HG03066 (cell line): ENCODE data around the gene TTC31.

Experiments used
- ATAC-seq: cut with Tn5 transposase; IDR thresholded peaks from one replicate; pipeline ENCODE4 v1.9.1; 2021; ENCODE audit warnings: low read depth; ENCODE audit not compliant: unreplicated experiment

The TTC31 gene

DNA sequence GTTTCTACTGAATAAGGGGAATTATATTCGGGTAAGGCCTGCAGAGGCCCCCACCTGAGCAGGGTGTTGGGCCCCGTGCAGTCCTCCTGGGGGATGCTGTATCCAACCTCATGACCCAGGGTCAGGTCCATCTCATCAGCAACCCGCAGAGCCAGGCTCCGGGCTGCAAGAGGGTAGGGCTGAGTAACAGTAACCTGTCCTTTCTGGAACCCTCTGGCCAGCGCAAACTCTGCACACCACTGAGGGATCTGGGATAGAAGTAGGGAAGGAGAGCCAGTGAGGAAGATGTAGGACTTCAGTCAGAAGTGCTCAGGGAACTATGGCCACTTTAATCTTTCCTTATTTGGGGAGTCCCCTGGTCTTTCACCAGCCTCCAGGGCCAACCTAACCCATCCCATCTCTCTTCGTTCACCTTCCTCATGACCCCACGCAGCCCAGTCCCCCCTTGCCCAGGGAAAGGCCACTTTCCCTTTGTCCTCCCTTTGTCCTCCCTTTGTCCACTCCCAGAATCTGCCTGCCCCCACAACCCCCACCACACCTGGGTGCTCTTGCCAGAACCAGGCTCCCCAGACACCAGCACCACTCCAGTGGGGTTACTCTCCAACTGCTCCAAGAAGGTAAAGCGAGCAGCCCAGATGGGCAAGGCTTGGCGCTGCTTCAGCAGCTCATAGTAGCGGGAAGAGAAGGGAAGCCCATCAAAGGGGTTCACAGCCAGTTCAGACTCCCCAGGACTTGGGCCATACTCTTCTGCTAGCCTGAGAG is 42.3 kb downstream of the TTC31 start:
- ATAC-seq: no peak

DNA sequence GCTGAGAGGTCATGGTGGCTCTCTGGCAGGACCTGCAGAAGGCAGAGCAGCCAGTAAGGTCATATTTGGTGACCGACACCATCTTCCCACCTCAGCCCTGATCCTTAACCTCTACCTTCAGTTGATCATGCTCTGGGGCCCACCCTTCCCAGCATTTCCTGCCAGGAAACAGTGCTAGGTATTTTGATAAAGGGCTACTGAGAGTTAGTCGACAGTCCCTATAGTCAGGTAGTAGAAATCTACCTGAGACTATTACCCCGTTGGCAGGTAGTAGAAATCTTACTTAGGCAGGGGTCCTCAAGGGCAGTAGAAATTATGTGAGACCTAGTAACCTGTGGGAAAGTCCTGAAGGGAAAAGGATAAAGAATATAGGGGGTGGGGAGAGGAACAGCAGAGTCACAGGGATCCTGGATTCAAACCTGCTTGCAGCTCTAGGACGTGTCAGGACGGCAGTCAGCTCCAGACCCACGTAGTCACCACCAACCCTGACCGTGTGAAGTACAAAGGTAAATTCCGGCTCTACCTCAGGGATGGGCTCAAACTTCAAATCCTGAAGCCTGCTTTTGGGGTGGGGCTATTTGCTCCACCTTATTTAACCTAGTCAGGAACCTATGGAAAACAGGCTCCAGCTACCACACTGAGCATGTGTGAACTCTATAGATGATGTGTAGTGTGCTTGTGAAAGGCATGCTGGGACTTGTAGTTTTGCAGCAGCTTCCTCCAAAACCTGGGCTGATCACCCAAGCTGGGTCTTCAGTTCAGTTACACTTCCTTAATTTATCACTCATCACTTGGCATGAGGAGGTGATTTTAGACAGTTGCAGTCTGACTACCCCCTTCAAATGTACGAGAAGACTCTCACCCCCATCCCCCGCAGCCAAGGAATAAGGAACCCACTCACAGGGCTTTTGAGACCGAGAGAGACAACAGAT is 43.1 kb downstream of the TTC31 start, which contains the start of gene DQX1:
Gene DQX1, minus strand, starts transcription at position 515 of the 932 bp plus-strand sequence. Its CDS starts 502 bp downstream, at position 13.
- ATAC-seq: no peak

DNA sequence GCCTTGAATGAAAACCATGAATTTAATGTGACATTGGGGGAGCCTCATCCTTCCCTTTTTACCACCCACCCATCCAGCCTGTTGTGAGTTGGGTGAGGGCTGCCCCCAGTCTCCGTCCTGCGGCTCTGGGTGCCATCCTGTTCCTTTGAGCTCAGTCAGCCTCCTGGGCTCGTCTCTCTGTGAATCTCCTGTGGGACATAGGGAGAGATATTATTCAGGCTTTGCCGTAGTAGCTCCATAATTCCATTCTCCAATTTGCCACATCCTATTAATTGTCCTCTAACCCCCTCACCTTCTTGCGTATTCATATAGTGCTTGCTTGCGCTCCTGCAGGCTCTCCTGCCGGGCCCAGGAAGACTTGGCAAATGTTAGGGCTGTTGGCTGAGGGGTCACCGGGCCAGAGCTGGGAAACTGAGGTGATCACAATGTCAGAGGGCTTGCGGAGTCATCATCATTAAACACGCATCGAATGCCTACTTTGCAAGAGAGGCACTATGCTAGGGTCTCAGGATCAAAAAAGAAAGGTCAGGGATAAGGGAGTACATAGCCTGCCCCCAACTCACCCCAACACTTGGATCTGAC is 43.9 kb downstream of the TTC31 start:
- ATAC-seq: no peak

DNA sequence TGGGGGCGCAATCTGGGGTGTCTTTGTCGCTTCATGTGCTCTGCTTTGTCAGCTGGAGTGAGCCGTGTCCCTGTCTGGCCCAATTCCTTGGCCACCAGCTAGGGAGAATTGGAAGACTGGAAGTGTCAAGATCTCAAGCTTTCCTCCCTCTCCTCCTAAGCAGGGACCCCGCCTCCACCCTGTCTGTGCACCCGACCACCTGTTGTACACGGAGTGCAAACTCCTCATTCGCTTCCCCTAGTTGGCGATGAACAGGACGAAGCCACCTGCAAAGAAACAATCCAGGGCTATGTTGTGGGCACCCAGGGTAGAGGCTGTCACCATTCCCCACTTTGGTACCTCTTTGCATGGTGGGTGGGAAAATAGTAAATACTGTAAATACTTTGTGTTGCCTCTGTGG is 44.9 kb downstream of the TTC31 start:
- ATAC-seq: no peak

GRCh38 chr2:74528600-74529356 is 45.9 kb downstream of the TTC31 start:
- ATAC-seq: peak; percentile 3

DNA sequence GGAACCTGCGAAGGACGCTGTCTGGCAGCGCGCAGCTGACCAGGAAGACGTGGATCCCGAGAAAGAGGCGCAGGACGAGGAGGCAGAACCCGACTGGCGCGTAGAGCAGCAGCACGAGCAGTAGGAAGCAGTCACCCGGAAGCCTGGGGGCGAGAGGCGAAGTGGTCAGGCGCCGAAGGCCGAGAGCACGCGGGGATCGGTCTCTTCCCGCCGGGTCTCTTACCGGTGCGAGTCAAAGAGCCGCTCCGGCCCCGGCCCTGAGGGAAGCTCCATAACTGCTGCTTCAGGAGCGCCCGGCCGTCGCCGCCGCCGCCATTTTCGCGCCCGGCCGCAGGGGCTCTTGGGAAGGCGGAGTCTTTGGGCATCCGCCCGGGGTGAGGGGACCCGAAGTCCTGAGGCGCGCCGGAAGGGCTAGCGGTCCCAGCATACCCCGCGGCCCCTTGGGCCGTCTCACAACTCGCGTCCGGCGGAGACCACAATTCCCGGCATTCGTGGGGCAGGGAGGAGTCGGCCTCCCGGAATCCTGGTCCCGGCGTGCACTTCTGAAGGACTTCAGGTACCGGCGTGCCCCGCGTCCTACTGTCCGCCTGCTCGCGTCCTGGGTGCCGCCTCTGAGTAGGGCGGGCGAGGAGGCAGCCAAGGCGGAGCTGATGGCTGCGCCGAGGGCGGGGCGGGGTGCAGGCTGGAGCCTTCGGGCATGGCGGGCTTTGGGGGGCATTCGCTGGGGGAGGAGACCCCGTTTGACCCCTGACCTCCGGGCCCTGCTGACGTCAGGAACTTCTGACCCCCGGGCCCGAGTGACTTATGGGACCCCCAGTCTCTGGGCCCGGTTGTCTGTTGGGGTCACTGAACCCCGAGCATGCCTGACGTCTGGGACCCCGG is 46.7 kb downstream of the TTC31 start, which contains the start of the genes AUP1 and HTRA2:
Gene AUP1, minus strand, starts transcription at position 350 of the 882 bp plus-strand sequence. Its CDS starts 77 bp downstream, at position 273.
Gene HTRA2, plus strand, starts transcription at position 577 of the 882 bp plus-strand sequence. Its CDS starts 74 bp downstream, at position 651.
- peak; percentile 82 for ATAC-seq

- ATAC-seq: peak; percentile 23
These were observed 47.6 kb downstream of the TTC31 start for GRCh38 chr2:74530239-74531187.

GRCh38 chr2:74531666-74532065 is 48.8 kb downstream of the TTC31 start:
- ATAC-seq: no peak

DNA sequence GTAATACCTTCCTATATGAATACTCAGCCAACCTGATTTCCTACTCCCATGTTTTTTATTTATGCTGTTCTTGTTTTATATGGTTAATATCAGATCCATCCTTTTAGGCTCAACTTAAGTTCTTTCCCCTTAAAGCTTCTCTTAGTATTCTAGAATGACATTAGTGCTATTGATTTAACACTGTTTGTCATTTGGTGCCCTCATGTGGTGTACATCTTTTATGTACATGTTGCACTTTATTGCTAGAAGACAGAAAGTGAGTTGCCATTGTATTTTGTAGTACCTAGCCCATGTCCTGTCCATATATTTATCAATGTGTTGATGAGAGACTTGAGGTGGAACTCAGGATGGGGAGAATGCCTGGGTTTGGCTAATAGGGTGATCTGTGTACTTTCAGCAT is 49.3 kb downstream of the TTC31 start:
- no peak for ATAC-seq

- ATAC-seq: no peak
These were observed 50.6 kb downstream of the TTC31 start for GRCh38 chr2:74533464-74533863.

DNA sequence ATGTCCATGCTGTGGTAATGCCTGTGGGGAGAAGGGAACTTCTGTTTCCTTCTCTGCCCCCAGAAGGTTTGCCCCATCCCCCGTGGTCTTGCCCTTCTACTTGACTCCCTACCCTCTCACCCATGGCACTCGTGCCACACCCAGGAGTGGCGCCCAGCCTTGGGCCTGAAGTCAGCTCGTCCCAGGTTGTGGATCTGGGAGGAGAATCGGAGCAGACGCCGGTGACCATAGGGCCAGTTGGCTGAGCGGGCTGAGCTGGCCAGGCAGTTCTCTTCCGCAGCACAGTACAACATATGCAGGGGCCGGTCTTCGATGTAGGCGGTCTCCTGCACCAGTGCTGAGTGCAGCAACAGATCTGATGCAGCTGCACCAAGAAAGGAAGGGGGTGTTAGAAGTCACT is 51.5 kb downstream of the TTC31 start:
- ATAC-seq: no peak

DNA sequence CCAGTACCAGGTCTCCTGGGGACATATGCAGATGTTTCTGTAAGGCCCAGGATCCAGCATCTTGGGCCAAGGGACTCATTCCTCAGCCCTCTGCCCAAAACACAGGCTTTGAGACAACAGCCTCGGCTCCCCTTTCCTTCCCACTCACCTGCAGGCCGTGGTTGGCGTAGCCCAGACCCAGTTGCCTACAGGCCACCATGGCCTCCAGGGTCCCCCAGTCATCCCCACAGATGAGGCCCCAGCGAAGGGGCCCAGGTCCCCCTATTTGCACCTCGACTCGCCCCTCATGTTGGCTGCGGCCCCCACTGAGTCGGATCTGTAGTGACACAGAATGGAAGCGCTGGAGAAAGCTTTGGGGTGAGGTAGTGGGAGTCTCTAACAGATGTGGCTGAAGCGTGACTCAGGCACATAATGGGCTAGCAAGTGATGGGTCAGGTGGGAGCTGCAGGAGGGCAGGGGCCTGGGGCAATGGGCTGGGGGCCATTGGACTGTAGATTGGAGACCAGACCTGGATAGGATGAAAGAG is 52.6 kb downstream of the TTC31 start:
- ATAC-seq: no peak

- no peak for ATAC-seq
These were observed 53.5 kb downstream of the TTC31 start for GRCh38 chr2:74536166-74536950.

- ATAC-seq: no peak
These were observed 54.3 kb downstream of the TTC31 start for GRCh38 chr2:74537140-74537539.

DNA sequence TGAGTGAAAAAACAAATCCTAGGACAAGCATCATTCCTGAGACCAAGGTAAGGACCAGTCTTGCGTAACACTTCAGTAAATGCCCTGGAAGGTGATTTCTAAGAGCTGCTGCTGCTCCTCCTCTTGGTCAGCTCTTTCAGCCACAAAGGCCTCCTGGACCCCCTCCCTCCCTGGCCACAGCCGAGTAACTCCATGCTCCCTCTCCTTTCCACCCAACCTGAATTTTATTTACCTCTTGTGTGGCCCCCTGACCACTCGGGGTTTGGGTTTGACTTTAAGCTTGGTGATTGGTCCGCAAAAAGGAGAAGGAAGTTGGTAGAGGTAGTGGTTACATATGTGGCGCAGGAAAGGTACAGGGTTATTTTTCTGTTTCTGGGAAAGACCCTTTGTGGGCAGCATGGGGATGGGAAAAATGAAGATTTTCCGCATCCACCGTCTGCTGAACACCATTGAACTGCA is 56.0 kb downstream of the TTC31 start:
- ATAC-seq: no peak

- no peak for ATAC-seq
These were observed 57.4 kb downstream of the TTC31 start for GRCh38 chr2:74540291-74540690.

GRCh38 chr2:74542978-74543377 is 60.1 kb downstream of the TTC31 start:
- no peak for ATAC-seq
